Measurements from ENCODE around the gene HVCN1.
"Not testable (repeated sequence)": the region's sequence is repeated elsewhere in the genome, so short reads cannot be mapped to it uniquely, and the experiment has no call there.

Gene HVCN1

GRCh38 chr12:110668480-110669192 lies 20.3 kb downstream of the HVCN1 start:
- DNase-seq (ENCODE audit: low read depth in 1 of 2, low spot score in 1 of 2), result no peak

GRCh38 chr12:110667671-110668070 lies 21.2 kb downstream of the HVCN1 start:
- no peak for DNase-seq (ENCODE audit: low read depth in 1 of 2, low spot score in 1 of 2)

GRCh38 chr12:110666892-110667291 lies 22.0 kb downstream of the HVCN1 start:
- no peak for DNase-seq (ENCODE audit: low read depth in 1 of 2, low spot score in 1 of 2)

GRCh38 chr12:110661337-110661972 lies 27.5 kb downstream of the HVCN1 start:
- peak in 1 of 2 donors; percentile 18 for DNase-seq (ENCODE audit: low read depth in 1 of 2, low spot score in 1 of 2)

GRCh38 chr12:110658878-110659277 lies 30.0 kb downstream of the HVCN1 start:
- no peak for DNase-seq (ENCODE audit: low read depth in 1 of 2, low spot score in 1 of 2)

GRCh38 chr12:110658242-110658641 lies 30.7 kb downstream of the HVCN1 start:
- DNase-seq (ENCODE audit: low read depth in 1 of 2, low spot score in 1 of 2), result no peak

GRCh38 chr12:110657747-110658146 lies 31.2 kb downstream of the HVCN1 start:
- no peak for DNase-seq (ENCODE audit: low read depth in 1 of 2, low spot score in 1 of 2)

GRCh38 chr12:110656071-110656655 lies 32.8 kb downstream of the HVCN1 start:
- no peak for DNase-seq (ENCODE audit: low read depth in 1 of 2, low spot score in 1 of 2)

- DNase-seq (ENCODE audit: low read depth in 1 of 2, low spot score in 1 of 2), result not testable (repeated sequence)
These were observed 34.7 kb downstream of the HVCN1 start for GRCh38 chr12:110654238-110654637.

- DNase-seq (ENCODE audit: low read depth in 1 of 2, low spot score in 1 of 2), result no peak
These were observed 39.5 kb downstream of the HVCN1 start for GRCh38 chr12:110649341-110649847.

GRCh38 chr12:110647631-110648040 lies 41.3 kb downstream of the HVCN1 start:
- no peak for DNase-seq (ENCODE audit: low read depth in 1 of 2, low spot score in 1 of 2)

- no peak for DNase-seq (ENCODE audit: low read depth in 1 of 2, low spot score in 1 of 2)
These were observed 47.4 kb downstream of the HVCN1 start for GRCh38 chr12:110641521-110641920.

- no peak for DNase-seq (ENCODE audit: low read depth in 1 of 2, low spot score in 1 of 2)
These were observed 48.5 kb downstream of the HVCN1 start for GRCh38 chr12:110640275-110641025.

GRCh38 chr12:110639336-110640141 lies 49.4 kb downstream of the HVCN1 start:
- no peak for DNase-seq (ENCODE audit: low read depth in 1 of 2, low spot score in 1 of 2)

GRCh38 chr12:110638796-110639195 lies 50.1 kb downstream of the HVCN1 start:
- DNase-seq (ENCODE audit: low read depth in 1 of 2, low spot score in 1 of 2), result no peak

- DNase-seq (ENCODE audit: low read depth in 1 of 2, low spot score in 1 of 2), result no peak
These were observed 51.0 kb downstream of the HVCN1 start for GRCh38 chr12:110637869-110638441.

- DNase-seq (ENCODE audit: low read depth in 1 of 2, low spot score in 1 of 2), result no peak
These were observed 52.4 kb downstream of the HVCN1 start for GRCh38 chr12:110636516-110636915.

GRCh38 chr12:110635055-110635454 lies 53.9 kb downstream of the HVCN1 start:
- DNase-seq (ENCODE audit: low read depth in 1 of 2, low spot score in 1 of 2), result no peak

- DNase-seq (ENCODE audit: low read depth in 1 of 2, low spot score in 1 of 2), result no peak
These were observed 61.3 kb downstream of the HVCN1 start for GRCh38 chr12:110627500-110628195.

GRCh38 chr12:110622582-110622981 lies 66.3 kb downstream of the HVCN1 start:
- DNase-seq (ENCODE audit: low read depth in 1 of 2, low spot score in 1 of 2), result no peak
